SK-N-SH treated with all-trans-retinoic acid at 6 μM for 48 hours (cell line): ENCODE data around the gene DLAT.
"Not testable (repeated sequence)": the region's sequence is repeated elsewhere in the genome, so short reads cannot be mapped to it uniquely, and the experiment has no call there.

Experiments
- ATAC-seq: fragments of 200-7000 bp; cut with Tn5 transposase; 3 replicates; pipeline ENCODE4 v1.9.1; 2020; ENCODE audit warnings: mild to moderate bottlenecking, moderate library complexity
- ARNTL ChIP-seq: fragments of 450-650 bp; formaldehyde crosslinking; IDR thresholded peaks from 2 replicates; pipeline ENCODE4 v1.5.0; 2020; ENCODE audit warnings: low read depth, mild to moderate bottlenecking, moderate library complexity, borderline replicate concordance
- BACH2 ChIP-seq: fragments of 250-450 bp; sonication (Bioruptor Pico); IDR thresholded peaks from 2 replicates; pipeline ENCODE4 v1.9.0; 2021; ENCODE audit warnings: mild to moderate bottlenecking, borderline replicate concordance
- CREB5 ChIP-seq: fragments of 250-450 bp; sonication (Bioruptor Pico); IDR thresholded peaks from 2 replicates; pipeline ENCODE4 v1.5.1; 2020; ENCODE audit warnings: low read depth, mild to moderate bottlenecking, moderate library complexity
- ESRRG ChIP-seq: fragments of 250-450 bp; sonication (Bioruptor Pico); IDR thresholded peaks from 2 replicates; pipeline ENCODE4 v1.6.1; 2021; ENCODE audit warnings: mild to moderate bottlenecking
- ISL1 ChIP-seq: fragments of 250-450 bp; sonication (Bioruptor Pico); IDR thresholded peaks from 2 replicates; pipeline ENCODE4 v2.1.2; 2022; ENCODE audit warnings: mild to moderate bottlenecking, moderate library complexity
- OSR1 ChIP-seq: fragments of 250-450 bp; sonication (Bioruptor Pico); IDR thresholded peaks from 2 replicates; pipeline ENCODE4 v1.8.0; 2022; ENCODE audit warnings: moderate library complexity, mild to moderate bottlenecking, inconsistent platforms
- POU6F1 ChIP-seq: fragments of 250-450 bp; sonication (Bioruptor Pico); IDR thresholded peaks from 2 replicates; pipeline ENCODE4 v1.8.0; 2021; ENCODE audit warnings: low read depth, mild to moderate bottlenecking, moderate library complexity, borderline replicate concordance
- PPARA ChIP-seq: fragments of 250-450 bp; sonication (Bioruptor Pico); IDR thresholded peaks from 2 replicates; pipeline ENCODE4 v1.5.0; 2020; ENCODE audit warnings: mild to moderate bottlenecking, borderline replicate concordance
- RARB ChIP-seq: fragments of 250-450 bp; sonication (Bioruptor Pico); IDR thresholded peaks from 2 replicates; pipeline ENCODE4 v1.8.0; 2021; ENCODE audit warnings: mild to moderate bottlenecking, moderate library complexity
- SNAI2 ChIP-seq: fragments of 250-450 bp; sonication (Bioruptor Pico); IDR thresholded peaks from 2 replicates; pipeline ENCODE4 v1.5.0; 2020; ENCODE audit warnings: mild to moderate bottlenecking, moderate library complexity
- TCF4 ChIP-seq: fragments of 250-450 bp; sonication (Bioruptor Pico); IDR thresholded peaks from 2 replicates; pipeline ENCODE4 v1.8.0; 2021; ENCODE audit warnings: mild to moderate bottlenecking, moderate library complexity, borderline replicate concordance
- TOX ChIP-seq: fragments of 250-450 bp; sonication (Bioruptor Pico); IDR thresholded peaks from 2 replicates; pipeline ENCODE4 v1.8.0; 2021; ENCODE audit warnings: mild to moderate bottlenecking, moderate library complexity, borderline replicate concordance
- ZFP3 ChIP-seq: fragments of 250-450 bp; sonication (Bioruptor Pico); IDR thresholded peaks from 2 replicates; pipeline ENCODE4 v1.5.0; 2020; ENCODE audit warnings: mild to moderate bottlenecking, moderate library complexity
- ZFP30 ChIP-seq: fragments of 450-650 bp; formaldehyde crosslinking; IDR thresholded peaks from 2 replicates; pipeline ENCODE4 v1.5.0; 2022; ENCODE audit warnings: mild to moderate bottlenecking, moderate library complexity
- ZNF565 ChIP-seq: fragments of 450-650 bp; formaldehyde crosslinking; conservative IDR thresholded peaks from 2 replicates; pipeline ENCODE4 v1.5.0; 2020; ENCODE audit warnings: low read depth, mild to moderate bottlenecking, moderate library complexity
- ZNF70 ChIP-seq: fragments of 450-650 bp; formaldehyde crosslinking; IDR thresholded peaks from 2 replicates; pipeline ENCODE4 v1.5.0; 2020; ENCODE audit warnings: mild to moderate bottlenecking, moderate library complexity
- ZNF8 ChIP-seq: fragments of 450-650 bp; formaldehyde crosslinking; IDR thresholded peaks from 2 replicates; pipeline ENCODE4 v1.5.0; 2020; ENCODE audit warnings: mild to moderate bottlenecking, moderate library complexity
- TF ChIP-seq, protein P1 (sequence below): fragments of 250-450 bp; sonication (Bioruptor Pico); IDR thresholded peaks from 2 replicates; pipeline ENCODE4 v1.8.0; 2020; ENCODE audit warnings: mild to moderate bottlenecking, moderate library complexity, borderline replicate concordance
- TF ChIP-seq, protein P2 (sequence below): fragments of 250-450 bp; sonication (Bioruptor Pico); IDR thresholded peaks from 2 replicates; pipeline ENCODE4 v1.5.0; 2020; ENCODE audit warnings: mild to moderate bottlenecking, moderate library complexity

The DLAT gene

GRCh38 chr11:112005422-112006094 lies 19.6 kb upstream of the DLAT start:
- no peak for ATAC-seq
- TF ChIP-seq TOX (CRISPR knock-in tag) (no peak), ISL1 (CRISPR knock-in tag) (no peak), BACH2 (no peak)
- TF ChIP-seq, all 23 proteins: peak for 0

DNA sequence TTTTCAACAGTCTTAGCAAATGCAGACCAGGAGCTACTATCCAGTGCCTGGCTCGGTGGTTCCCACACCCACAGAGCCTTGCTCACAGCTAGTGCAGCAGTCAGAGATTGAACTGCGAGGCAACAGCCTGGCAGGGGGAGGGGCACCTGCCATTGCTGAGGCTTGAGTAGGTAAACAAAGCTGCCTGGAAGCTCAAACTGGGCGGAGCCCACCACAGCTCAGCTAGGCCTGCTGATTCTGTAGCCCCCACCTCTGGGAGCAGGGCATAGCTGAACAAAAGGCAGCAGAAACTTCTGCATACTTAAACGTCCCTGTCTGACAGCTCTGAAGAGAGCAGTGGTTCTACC lies 19.1 kb upstream of the DLAT start:
- ATAC-seq: not testable (repeated sequence)

- not testable (repeated sequence) for ATAC-seq
These were observed 13.8 kb upstream of the DLAT start for GRCh38 chr11:112011451-112011850.

- TF ChIP-seq SNAI2 (CRISPR knock-in tag): no peak
- TF ChIP-seq ZNF70: no peak
- TF ChIP-seq TOX (CRISPR knock-in tag): no peak
- no peak for TF ChIP-seq TCF4
- no peak for TF ChIP-seq PPARA
- TF ChIP-seq OSR1 (CRISPR knock-in tag): no peak
- TF ChIP-seq, protein P1, sequence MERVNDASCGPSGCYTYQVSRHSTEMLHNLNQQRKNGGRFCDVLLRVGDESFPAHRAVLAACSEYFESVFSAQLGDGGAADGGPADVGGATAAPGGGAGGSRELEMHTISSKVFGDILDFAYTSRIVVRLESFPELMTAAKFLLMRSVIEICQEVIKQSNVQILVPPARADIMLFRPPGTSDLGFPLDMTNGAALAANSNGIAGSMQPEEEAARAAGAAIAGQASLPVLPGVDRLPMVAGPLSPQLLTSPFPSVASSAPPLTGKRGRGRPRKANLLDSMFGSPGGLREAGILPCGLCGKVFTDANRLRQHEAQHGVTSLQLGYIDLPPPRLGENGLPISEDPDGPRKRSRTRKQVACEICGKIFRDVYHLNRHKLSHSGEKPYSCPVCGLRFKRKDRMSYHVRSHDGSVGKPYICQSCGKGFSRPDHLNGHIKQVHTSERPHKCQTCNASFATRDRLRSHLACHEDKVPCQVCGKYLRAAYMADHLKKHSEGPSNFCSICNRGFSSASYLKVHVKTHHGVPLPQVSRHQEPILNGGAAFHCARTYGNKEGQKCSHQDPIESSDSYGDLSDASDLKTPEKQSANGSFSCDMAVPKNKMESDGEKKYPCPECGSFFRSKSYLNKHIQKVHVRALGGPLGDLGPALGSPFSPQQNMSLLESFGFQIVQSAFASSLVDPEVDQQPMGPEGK (CRISPR knock-in tag): no peak
- TF ChIP-seq, protein P2, sequence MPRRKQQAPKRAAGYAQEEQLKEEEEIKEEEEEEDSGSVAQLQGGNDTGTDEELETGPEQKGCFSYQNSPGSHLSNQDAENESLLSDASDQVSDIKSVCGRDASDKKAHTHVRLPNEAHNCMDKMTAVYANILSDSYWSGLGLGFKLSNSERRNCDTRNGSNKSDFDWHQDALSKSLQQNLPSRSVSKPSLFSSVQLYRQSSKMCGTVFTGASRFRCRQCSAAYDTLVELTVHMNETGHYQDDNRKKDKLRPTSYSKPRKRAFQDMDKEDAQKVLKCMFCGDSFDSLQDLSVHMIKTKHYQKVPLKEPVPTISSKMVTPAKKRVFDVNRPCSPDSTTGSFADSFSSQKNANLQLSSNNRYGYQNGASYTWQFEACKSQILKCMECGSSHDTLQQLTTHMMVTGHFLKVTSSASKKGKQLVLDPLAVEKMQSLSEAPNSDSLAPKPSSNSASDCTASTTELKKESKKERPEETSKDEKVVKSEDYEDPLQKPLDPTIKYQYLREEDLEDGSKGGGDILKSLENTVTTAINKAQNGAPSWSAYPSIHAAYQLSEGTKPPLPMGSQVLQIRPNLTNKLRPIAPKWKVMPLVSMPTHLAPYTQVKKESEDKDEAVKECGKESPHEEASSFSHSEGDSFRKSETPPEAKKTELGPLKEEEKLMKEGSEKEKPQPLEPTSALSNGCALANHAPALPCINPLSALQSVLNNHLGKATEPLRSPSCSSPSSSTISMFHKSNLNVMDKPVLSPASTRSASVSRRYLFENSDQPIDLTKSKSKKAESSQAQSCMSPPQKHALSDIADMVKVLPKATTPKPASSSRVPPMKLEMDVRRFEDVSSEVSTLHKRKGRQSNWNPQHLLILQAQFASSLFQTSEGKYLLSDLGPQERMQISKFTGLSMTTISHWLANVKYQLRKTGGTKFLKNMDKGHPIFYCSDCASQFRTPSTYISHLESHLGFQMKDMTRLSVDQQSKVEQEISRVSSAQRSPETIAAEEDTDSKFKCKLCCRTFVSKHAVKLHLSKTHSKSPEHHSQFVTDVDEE (CRISPR knock-in tag): no peak
- no peak for TF ChIP-seq ZFP3 (CRISPR knock-in tag)
- TF ChIP-seq ARNTL (CRISPR knock-in tag): no peak
- TF ChIP-seq BACH2: no peak
- no peak for TF ChIP-seq RARB (CRISPR knock-in tag)
- no peak for TF ChIP-seq POU6F1 (CRISPR knock-in tag)
- TF ChIP-seq ZNF8: no peak
- TF ChIP-seq CREB5 (CRISPR knock-in tag): no peak
- no peak for TF ChIP-seq ZNF565 (CRISPR knock-in tag)
- TF ChIP-seq ISL1 (CRISPR knock-in tag): no peak
- TF ChIP-seq ZFP30 (CRISPR knock-in tag): no peak
These were observed 12.3 kb upstream of the DLAT start for GRCh38 chr11:112012874-112013273.

DNA sequence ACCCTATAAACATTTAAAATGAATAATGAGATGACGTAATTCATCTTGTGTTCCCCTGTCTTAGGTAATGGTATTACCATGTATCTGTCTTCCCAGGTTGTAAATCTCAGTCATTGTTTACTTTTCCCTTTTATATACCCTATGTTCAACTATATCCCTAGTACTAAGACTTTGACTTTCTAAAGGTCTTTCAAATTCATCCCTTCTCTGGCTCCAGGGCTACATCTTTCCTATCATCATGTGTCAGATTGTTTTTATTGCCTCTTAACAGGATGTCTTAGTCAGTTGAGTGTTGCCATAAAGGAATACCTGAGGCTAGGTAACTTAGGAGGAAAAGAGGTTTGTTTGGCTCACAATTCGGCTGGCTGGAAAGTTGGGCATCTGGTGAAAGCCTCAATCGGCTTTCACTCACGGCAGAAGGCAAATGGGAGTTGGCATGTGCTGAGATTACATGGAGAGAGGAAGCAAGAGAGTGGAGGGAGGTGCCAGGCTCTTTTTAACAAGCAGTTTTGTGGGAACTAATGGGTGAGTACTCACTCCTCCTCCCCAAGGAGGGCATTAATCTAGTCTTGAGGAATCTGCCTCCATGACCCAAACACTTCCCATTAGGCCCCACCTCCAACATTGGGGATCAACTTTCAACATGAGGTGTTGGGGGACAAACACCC lies 11.6 kb upstream of the DLAT start:
- ATAC-seq: no peak
- TF ChIP-seq ESRRG (no peak), TOX (CRISPR knock-in tag) (no peak)

More at GRCh38 chr11:112012874-112013273, 12.3 kb upstream of the DLAT start:
- no peak for ATAC-seq
